Stimulated activated CD8-positive, alpha-beta memory T cell treated with anti-CD3 and anti-CD28 coated beads, Interleukin-15, amount 100 ng/mL, for 1 hour (primary cell): ENCODE results near the gene EID3.
"Not testable (repeated sequence)": the region's sequence is repeated elsewhere in the genome, so short reads cannot be mapped to it uniquely, and the experiment has no call there.

Experiments
- DNase-seq: peaks from one replicate; pipeline ENCODE4 v3.0.0-alpha.2; 2020; ENCODE audit warnings: low read depth

EID3 gene

GRCh38 chr12:104303538-104304151 lies at the start of gene EID3:
Gene EID3 (plus strand): TSS chr12:104303739. CDS start chr12:104303935, 196 bp downstream.
- DNase-seq, result peak; percentile 80

GRCh38 chr12:104257913-104258472 lies 45.5 kb upstream of the EID3 start:
- no peak for DNase-seq

- DNase-seq, result no peak
These were observed 45.0 kb upstream of the EID3 start for GRCh38 chr12:104258476-104259067.

DNA sequence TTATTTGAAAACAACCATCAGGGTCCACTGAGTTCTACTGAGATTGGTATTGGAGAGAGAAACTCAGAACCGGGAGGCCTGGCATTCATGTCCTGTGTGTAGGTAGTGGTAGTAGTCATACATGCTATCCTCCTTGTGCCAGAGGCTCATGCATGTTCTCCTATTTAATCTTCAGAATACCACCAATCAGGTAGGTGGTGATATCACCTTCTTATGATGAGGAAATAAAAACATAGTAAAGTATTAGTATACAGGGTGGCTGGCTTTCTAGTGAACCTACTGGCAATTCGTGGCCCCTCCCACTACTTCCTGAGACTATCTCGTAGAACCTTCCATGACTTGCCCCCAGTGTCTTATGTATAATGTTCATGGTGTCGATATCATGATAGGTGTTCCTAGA lies 40.5 kb upstream of the EID3 start:
- DNase-seq, result no peak

GRCh38 chr12:104263580-104264358 lies 39.8 kb upstream of the EID3 start:
- no peak for DNase-seq

DNA sequence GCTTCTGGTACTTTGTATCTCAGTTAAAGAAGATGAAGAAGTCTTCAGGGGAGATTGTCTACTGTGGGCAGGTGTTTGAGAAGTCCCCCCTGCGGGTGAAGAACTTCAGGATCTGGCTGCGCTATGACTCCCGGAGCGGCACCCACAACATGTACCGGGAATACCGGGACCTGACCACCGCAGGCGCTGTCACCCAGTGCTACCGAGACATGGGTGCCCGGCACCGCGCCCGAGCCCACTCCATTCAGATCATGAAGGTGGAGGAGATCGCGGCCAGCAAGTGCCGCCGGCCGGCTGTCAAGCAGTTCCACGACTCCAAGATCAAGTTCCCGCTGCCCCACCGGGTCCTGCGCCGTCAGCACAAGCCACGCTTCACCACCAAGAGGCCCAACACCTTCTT lies 38.1 kb upstream of the EID3 start:
- not testable (repeated sequence) for DNase-seq

DNA sequence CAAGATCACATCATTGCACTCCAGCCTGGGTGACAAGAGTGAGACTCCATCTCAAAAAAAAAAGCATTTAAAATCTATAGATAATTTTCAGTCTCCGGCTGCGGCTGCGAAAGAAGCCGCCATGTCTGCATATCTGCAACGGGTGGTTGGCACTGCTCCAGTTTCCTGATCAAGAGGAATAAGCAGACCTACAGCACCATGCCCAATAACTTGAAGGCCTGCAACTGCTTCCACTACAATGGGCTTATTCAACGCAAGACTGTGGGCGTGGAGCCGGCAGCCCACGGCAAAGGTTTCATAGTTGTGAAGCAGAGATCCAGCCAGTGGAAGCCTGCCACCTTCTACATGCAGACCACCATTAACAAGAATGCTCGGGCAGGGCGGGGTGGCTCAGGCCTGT lies 30.6 kb upstream of the EID3 start:
- DNase-seq, result no peak

GRCh38 chr12:104273503-104273902 lies 30.0 kb upstream of the EID3 start:
- no peak for DNase-seq

DNA sequence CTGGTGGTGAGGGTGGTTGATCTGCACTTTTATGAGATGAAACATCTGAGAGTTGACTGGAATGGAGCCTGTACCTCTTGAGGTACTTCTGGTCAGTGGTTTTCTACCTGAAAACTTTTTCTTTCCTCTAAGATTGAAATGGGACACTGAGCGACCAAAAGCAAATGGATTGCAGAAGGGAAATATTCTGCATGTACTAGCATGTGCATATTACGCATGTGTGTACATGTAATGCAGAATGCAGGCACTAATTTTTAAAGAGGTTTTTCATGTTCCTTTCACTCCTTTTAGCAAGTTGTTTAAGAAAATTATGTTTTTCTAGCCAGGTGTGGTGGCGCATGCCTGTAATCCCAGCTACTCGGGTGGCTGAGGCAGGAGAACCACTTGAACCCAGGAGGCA lies 28.7 kb upstream of the EID3 start:
- DNase-seq, result no peak

- DNase-seq, result no peak
These were observed 27.9 kb upstream of the EID3 start for GRCh38 chr12:104275689-104276088.

DNA sequence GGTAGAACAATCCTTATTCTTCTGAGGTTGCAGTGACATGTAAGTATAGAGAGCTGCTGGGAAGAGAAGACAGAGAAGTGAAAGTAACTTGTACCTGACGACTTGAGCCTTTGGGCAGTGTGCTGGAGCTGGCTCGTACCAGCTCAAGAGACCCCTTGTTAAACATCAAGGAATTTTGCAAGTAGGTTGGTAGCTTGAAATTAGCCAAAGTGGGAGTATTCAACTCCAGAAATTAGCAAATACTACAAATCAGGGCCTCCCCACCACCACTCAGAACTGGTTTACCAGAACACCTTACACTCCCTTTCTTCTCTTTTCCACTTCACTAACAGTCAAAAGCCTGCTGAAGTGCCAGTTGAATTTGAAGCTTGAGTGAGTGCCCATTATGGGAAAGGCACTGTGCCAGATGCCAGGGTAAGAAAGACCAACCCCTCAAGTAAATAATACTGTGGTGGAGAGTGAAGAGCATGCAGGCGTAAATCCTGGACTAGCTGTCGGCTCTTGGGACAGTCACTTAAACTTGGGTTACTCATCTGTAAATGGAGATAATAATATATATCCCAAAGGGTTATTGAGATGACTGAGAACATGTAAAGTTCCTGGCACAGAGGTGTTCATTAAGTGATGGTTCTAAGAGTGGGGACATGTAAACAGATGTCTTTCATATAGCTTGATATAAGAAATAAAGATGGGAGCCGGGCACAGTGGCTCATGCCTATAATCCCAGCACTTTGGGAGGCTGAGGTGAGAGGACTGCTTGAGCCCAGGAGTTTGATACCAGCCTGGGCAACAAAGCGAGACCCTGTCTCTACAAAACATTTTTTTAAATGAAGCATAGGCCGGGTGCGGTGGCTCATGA lies 27.0 kb upstream of the EID3 start:
- DNase-seq, result no peak

- DNase-seq, result no peak
These were observed 24.4 kb upstream of the EID3 start for GRCh38 chr12:104279164-104279563.

GRCh38 chr12:104280111-104280510 lies 23.4 kb upstream of the EID3 start:
- DNase-seq, result no peak

GRCh38 chr12:104280717-104281458 lies 22.7 kb upstream of the EID3 start:
- DNase-seq, result no peak

- no peak for DNase-seq
These were observed 21.9 kb upstream of the EID3 start for GRCh38 chr12:104281636-104282035.

GRCh38 chr12:104282109-104282508 lies 21.4 kb upstream of the EID3 start:
- no peak for DNase-seq

DNA sequence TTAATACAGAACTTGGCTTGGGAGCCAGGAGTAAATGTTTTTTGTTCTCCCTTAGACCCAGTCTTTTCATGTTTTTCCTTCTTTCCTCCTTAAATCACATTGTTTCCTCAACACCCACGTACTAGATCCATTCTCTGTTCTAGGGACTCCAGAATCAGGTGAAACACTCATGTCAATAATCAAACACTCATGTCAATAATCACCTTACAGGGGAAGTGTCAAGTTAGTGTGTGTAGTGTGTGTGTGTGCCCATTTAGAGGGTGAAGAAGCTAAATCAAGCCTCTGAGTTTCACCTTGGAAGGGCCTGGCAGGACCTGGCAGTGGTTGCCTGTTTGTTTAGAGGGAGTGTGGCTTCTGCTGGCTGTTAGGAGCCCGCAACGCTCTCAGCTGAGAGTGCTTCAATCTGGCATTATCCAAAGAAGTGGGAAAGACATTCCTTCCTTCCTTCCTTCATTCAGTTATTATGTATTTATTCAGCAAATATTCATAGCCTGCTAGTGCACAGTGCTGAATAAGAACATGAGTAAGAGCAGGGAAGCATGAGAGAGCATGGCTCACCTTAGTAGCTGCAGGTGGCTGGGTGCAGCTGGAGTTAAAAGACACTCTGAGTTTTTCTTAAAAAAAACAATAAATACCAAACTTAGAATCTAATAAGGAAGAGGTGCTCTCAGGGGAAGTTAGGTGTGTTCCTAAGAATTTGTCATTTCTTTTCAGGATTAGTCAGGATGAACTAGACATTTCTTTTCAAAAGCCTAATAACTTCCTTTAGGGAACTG lies 17.6 kb upstream of the EID3 start:
- DNase-seq, result no peak

DNA sequence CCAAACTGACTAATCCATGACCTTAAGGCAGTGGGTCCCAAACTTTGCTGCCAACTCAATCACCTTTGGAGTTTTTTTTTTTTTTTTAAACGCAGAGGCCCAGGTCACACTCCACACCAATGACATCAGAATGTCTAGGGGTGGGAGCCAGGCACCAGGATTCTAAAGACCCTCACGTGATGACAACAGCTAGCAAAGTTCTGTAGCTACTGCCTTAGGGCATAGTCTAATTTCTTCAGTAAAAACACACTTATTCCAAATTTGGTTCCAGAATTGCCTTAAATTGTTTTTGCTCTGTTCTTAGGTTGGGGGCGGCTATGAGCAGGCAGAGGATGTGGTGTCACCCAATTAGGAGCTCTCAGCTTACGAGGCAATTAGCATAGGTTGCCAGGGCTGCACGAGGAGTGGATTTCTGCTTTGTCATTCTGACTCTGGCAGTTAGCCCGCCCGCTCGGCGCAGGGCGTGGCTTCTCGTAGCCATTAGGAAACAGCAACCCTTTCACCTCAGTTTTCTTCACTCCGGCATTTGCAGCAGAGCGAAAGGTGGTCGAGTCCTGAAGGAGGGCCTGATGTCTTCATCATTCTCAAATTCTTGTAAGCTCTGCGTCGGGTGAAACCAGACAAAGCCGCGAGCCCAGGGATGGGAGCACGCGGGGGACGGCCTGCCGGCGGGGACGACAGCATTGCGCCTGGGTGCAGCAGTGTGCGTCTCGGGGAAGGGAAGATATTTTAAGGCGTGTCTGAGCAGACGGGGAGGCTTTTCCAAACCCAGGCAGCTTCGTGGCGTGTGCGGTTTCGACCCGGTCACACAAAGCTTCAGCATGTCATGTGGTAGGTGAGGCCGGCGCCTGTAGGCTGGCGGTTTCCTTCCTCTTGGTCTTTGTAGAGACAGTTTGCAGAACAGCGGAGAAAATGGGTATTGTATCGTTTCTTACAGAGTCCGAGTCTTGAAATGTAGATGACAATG lies 16.7 kb upstream of the EID3 start:
- peak; percentile 73 for DNase-seq

DNA sequence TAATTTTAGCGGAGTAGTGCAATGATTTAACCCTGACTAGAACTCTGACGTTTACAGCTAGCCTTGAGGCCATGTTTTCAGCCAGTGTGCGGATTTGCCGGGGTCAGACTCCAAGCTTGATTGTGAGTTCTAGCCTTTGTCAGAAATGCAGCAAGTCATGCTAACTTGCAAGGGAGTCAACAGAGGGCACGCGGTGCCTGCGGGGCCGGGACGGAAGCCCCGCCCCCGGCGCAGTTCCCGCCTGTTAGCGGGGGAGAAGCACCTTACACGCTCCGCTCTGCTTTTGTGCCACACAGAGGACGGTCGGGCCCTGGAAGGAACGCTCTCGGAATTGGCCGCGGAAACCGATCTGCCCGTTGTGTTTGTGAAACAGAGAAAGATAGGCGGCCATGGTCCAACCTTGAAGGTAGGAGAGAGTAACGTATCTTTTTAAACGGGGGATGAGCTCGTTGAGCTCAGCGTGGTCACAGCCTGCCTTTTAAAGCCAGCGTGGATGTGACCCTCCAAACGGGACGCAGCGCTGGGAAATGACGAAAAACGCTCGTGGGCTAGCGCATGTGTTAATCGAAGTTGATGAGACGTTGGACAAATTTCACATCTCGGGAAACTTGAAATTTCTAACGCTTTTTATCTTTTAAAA lies 14.8 kb upstream of the EID3 start:
- peak; percentile 61 for DNase-seq
